WTC11 (cell line): ENCODE measurements around the gene CLPX. TPM values are rescaled to one million over a fixed set of nuclear protein-coding genes. Genes with fewer than 3 reads are reported as not detected.

ENCODE experiments used
- ATAC-seq: fragments of 200-7000 bp; cut with Tn5 transposase; 2 replicates; pipeline ENCODE4 v1.10.0; 2021; ENCODE audit warnings: mild to moderate bottlenecking, moderate library complexity
- CTCF ChIA-PET: fragments of 300-600 bp; sonication (Branson Sonifier 250); formaldehyde crosslinking; loops from one replicate; lab custom pipeline; 2021; ENCODE audit warnings: antibody characterized with exemption; lab: Charles Lee
- POLR2A ChIA-PET: fragments of 350-600 bp; sonication (Branson Sonifier 250); formaldehyde crosslinking; loops from one replicate; lab custom pipeline; 2021; ENCODE audit warnings: antibody characterized with exemption; lab: Charles Lee
- DNase-seq: peaks from one replicate; pipeline ENCODE4 v3.0.0; 2021; ENCODE audit warnings: low spot score
- H3K27ac Mint-ChIP-seq: 2 replicates; pipeline ENCODE4 v1.8.0; 2021; ENCODE audit warnings: mixed read lengths
- H3K27me3 Mint-ChIP-seq: 2 replicates; pipeline ENCODE4 v1.8.0; 2021; ENCODE audit warnings: low read depth, mild to moderate bottlenecking, moderate library complexity, mixed read lengths
- H3K36me3 Mint-ChIP-seq: 2 replicates; pipeline ENCODE4 v1.8.0; 2021; ENCODE audit warnings: mixed read lengths
- H3K4me1 Mint-ChIP-seq: 2 replicates; pipeline ENCODE4 v1.8.0; 2022; ENCODE audit warnings: mixed read lengths
- H3K4me3 Mint-ChIP-seq: 2 replicates; pipeline ENCODE4 v1.8.0; 2021; ENCODE audit warnings: mild to moderate bottlenecking, moderate library complexity, mixed read lengths
- H3K9me3 Mint-ChIP-seq: 2 replicates; pipeline ENCODE4 v1.8.0; 2021; ENCODE audit warnings: mixed read lengths
- AFF4 ChIP-seq: sonication (generic); formaldehyde crosslinking; IDR thresholded peaks from 2 replicates; pipeline ENCODE4 v1.8.1; 2023; ENCODE audit warnings: mild to moderate bottlenecking, missing genetic modification reagents, borderline replicate concordance
- ATF2 ChIP-seq: sonication (generic); formaldehyde crosslinking; IDR thresholded peaks from 2 replicates; pipeline ENCODE4 v1.8.1; 2022; ENCODE audit warnings: low read depth, missing genetic modification reagents, borderline replicate concordance
- GABPB1 ChIP-seq: sonication (generic); formaldehyde crosslinking; IDR thresholded peaks from 2 replicates; pipeline ENCODE4 v1.8.1; 2023; ENCODE audit warnings: mild to moderate bottlenecking, missing genetic modification reagents
- PRRX2 ChIP-seq: fragments of 250-450 bp; sonication (Bioruptor Pico); IDR thresholded peaks from 2 replicates; pipeline ENCODE4 v1.8.0; 2021; ENCODE audit warnings: mild to moderate bottlenecking
- TCF7 ChIP-seq: sonication (generic); formaldehyde crosslinking; IDR thresholded peaks from 2 replicates; pipeline ENCODE4 v1.8.0; 2022; ENCODE audit warnings: mild to moderate bottlenecking, low read depth, missing genetic modification reagents, moderate library complexity
- ZBTB43 ChIP-seq: sonication (generic); formaldehyde crosslinking; IDR thresholded peaks from 2 replicates; pipeline ENCODE4 v1.8.1; 2023; ENCODE audit warnings: mild to moderate bottlenecking, missing genetic modification reagents
- ZNF121 ChIP-seq: sonication (generic); formaldehyde crosslinking; IDR thresholded peaks from 2 replicates; pipeline ENCODE4 v1.8.0; 2023; ENCODE audit warnings: missing genetic modification reagents
- ZNF138 ChIP-seq: sonication (generic); formaldehyde crosslinking; conservative IDR thresholded peaks from 2 replicates; pipeline ENCODE4 v1.8.1; 2022; ENCODE audit warnings: mild to moderate bottlenecking, moderate library complexity, missing genetic modification reagents
- total RNA-seq: library from RNA; stranded (reverse); gene quantifications from 3 replicates; pipeline ENCODE4 v1.2.3, GENCODE V29; 2021
- TF ChIP-seq, protein P1 (sequence below): sonication (generic); formaldehyde crosslinking; IDR thresholded peaks from 2 replicates; pipeline ENCODE4 v1.8.1; 2022; ENCODE audit warnings: mild to moderate bottlenecking, missing genetic modification reagents, moderate library complexity, borderline replicate concordance
- TF ChIP-seq, protein P2 (sequence below): fragments of 250-450 bp; sonication (Bioruptor Pico); IDR thresholded peaks from 2 replicates; pipeline ENCODE4 v2.1.2; 2022; ENCODE audit warnings: mild to moderate bottlenecking, moderate library complexity
- TF ChIP-seq, protein P3 (sequence below): sonication (generic); formaldehyde crosslinking; IDR thresholded peaks from 2 replicates; pipeline ENCODE4 v1.8.0; 2023; ENCODE audit warnings: missing genetic modification reagents

Gene CLPX
- total RNA-seq, 1 experiment from 2014 or later = 68.7 TPM

DNA sequence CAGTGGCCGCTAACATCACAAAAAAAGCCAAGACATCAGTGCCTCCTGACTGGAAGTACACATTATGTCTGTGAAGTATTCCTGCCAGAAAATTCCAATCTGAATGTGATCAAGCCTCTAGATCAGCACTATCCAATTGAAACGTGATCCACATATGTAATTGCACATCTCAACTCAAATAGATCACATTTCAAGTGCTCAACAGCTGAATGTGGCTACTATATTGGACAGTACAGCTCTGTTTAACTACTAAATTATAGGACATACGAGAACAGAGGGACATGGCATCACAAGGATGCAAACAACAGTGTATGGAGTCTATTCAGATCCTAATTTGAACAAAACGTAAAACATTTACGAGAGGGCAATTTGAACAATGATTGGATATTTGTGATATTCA is 69.6 kb downstream of the CLPX start (continued):
- TF ChIP-seq ATF2 (CRISPR knock-in tag) (no peak), ZNF138 (CRISPR knock-in tag) (no peak), ZNF121 (no peak), TCF7 (CRISPR knock-in tag) (no peak), ZBTB43 (no peak), GABPB1 (CRISPR knock-in tag) (no peak), AFF4 (CRISPR knock-in tag) (no peak)
- TF ChIP-seq, protein P1, sequence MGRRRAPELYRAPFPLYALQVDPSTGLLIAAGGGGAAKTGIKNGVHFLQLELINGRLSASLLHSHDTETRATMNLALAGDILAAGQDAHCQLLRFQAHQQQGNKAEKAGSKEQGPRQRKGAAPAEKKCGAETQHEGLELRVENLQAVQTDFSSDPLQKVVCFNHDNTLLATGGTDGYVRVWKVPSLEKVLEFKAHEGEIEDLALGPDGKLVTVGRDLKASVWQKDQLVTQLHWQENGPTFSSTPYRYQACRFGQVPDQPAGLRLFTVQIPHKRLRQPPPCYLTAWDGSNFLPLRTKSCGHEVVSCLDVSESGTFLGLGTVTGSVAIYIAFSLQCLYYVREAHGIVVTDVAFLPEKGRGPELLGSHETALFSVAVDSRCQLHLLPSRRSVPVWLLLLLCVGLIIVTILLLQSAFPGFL = no peak
- TF ChIP-seq, protein P2, sequence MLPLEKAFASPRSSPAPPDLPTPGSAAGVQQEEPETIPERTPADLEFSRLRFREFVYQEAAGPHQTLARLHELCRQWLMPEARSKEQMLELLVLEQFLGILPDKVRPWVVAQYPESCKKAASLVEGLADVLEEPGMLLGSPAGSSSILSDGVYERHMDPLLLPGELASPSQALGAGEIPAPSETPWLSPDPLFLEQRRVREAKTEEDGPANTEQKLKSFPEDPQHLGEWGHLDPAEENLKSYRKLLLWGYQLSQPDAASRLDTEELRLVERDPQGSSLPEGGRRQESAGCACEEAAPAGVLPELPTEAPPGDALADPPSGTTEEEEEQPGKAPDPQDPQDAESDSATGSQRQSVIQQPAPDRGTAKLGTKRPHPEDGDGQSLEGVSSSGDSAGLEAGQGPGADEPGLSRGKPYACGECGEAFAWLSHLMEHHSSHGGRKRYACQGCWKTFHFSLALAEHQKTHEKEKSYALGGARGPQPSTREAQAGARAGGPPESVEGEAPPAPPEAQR (CRISPR knock-in tag) = no peak

GRCh38 chr15:65115086-65115485 is 70.1 kb downstream of the CLPX start, which contains the start of gene UBAP1L:
UBAP1L (minus strand) TSS chr15:65115200; CDS start chr15:65106215, 8,985 bp downstream.
- DNase-seq (no peak), ATAC-seq (no peak)
- no peak within 1 kb of the TSS for H3K4me3 Mint-ChIP-seq
- no peaks in the 10 kb centered on the region for H3K27me3 Mint-ChIP-seq
- H3K27ac Mint-ChIP-seq = no peak within 1 kb of the TSS
- peaks cover 28% of the 10 kb centered on the region for H3K36me3 Mint-ChIP-seq
- ChIA-PET POLR2A (no interaction called here), CTCF (interaction anchor here (1.1 to 1.4 kb wide), 2 partner anchors 13 to 81 kb away, joined by 3 to 7 read pairs; no protein-coding TSS in a partner anchor)
- H3K9me3 Mint-ChIP-seq = no peaks in the 10 kb centered on the region
- no peaks in the 10 kb centered on the region for H3K4me1 Mint-ChIP-seq
- TF ChIP-seq, protein P3, sequence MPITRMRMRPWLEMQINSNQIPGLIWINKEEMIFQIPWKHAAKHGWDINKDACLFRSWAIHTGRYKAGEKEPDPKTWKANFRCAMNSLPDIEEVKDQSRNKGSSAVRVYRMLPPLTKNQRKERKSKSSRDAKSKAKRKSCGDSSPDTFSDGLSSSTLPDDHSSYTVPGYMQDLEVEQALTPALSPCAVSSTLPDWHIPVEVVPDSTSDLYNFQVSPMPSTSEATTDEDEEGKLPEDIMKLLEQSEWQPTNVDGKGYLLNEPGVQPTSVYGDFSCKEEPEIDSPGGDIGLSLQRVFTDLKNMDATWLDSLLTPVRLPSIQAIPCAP = no peak
- no peak for TF ChIP-seq PRRX2 (CRISPR knock-in tag)
- TF ChIP-seq, protein P1 = no peak
